Skeletal muscle tissue (tissue), 4 donors: Measurements from ENCODE around the gene PTK7. TPM values are rescaled to one million over a fixed set of nuclear protein-coding genes. Genes with fewer than 3 reads are reported as not detected.
A peak's percentile ranks its signal among the peaks of the same experiment; 100 is the strongest.

Experiments used
- H3K27ac ChIP-seq: one replicate; pipeline ENCODE4 v1.7.0; 2013; ENCODE audit warnings: mild to moderate bottlenecking, low read depth, low read length, inconsistent platforms
- H3K27me3 ChIP-seq, 3 donors: one replicate each; pipeline ENCODE4 v1.7.0; 2013; ENCODE audit warnings: low read length in 3 of 3; ENCODE audit not compliant: control insufficient read depth in 3 of 3, insufficient read depth in 3 of 3
- H3K36me3 ChIP-seq, 3 donors: one replicate each; pipeline ENCODE4 v1.7.0; 2013; ENCODE audit warnings: low read length in 3 of 3; ENCODE audit not compliant: control insufficient read depth in 3 of 3, insufficient read depth in 3 of 3
- H3K4me1 ChIP-seq, 3 donors: one replicate each; pipeline ENCODE4 v1.7.0; 2013; ENCODE audit warnings: low read length in 3 of 3, mild to moderate bottlenecking in 3 of 3; ENCODE audit not compliant: control insufficient read depth in 3 of 3, insufficient read depth in 3 of 3
- H3K4me3 ChIP-seq, 3 donors: one replicate each; pipeline ENCODE4 v1.7.0; 2013; ENCODE audit warnings: low read length in 3 of 3
- H3K9ac ChIP-seq, 3 donors: one replicate each; pipeline ENCODE4 v1.7.0; 2013; ENCODE audit warnings: low read length in 3 of 3, mild to moderate bottlenecking in 3 of 3, moderate library complexity in 2 of 3, low read depth in 1 of 3
- H3K9me3 ChIP-seq, 3 donors: one replicate each; pipeline ENCODE4 v1.7.0; 2013; ENCODE audit warnings: low read length in 3 of 3; ENCODE audit not compliant: control insufficient read depth in 3 of 3
- total RNA-seq: library from RNA; depleted of rRNA; stranded (reverse); fragments of >200 nt; gene quantifications from one replicate; pipeline ENCODE4 v1.2.3, GENCODE V29; 2014
- donor health status: Osteomylitis.

The PTK7 gene
- 50.1 TPM for total RNA-seq

- Histone ChIP-seq H3K36me3 (peaks cover 24 to 30% (median 25%) of the 10 kb centered on the region in 3 donors), H3K9me3 (no peaks in the 10 kb centered on the region), H3K9ac (peak within 1 kb of the TSS in 2 of 3 donors; percentile 33 to 54), H3K27me3 (peaks cover 0 to 23% (median 14%) of the 10 kb centered on the region in 3 donors), H3K4me1 (peaks cover 4 to 11% (median 11%) of the 10 kb centered on the region in 3 donors), H3K27ac (no peak within 1 kb of the TSS), H3K4me3 (peak within 1 kb of the TSS; percentile 49 to 56 (median 51))
These were observed at the start of gene PTK7 for GRCh38 chr6:43075670-43076463. Gene PTK7 (plus strand): TSS chr6:43076314. CDS start chr6:43076489, 175 bp downstream.

- H3K36me3 ChIP-seq, result peaks cover 49% of the 10 kb centered on the region in 3 donors
- no peak overlapping the region for H3K9ac ChIP-seq
- H3K4me1 ChIP-seq, result peaks cover 26 to 40% (median 27%) of the 10 kb centered on the region in 3 donors
- no peaks in the 10 kb centered on the region for H3K9me3 ChIP-seq
- no peak overlapping the region for H3K4me3 ChIP-seq
- H3K27ac ChIP-seq, result peak overlapping the region; percentile 36
- H3K27me3 ChIP-seq, result no peaks in the 10 kb centered on the region
These were observed 49.7 kb upstream of the PTK7 start for GRCh38 chr6:43026365-43026764.

GRCh38 chr6:43029120-43029519 is 47.0 kb upstream of the PTK7 start:
- peaks cover 56 to 60% (median 57%) of the 10 kb centered on the region in 3 donors for H3K36me3 ChIP-seq
- no peak overlapping the region for H3K27ac ChIP-seq
- H3K9ac ChIP-seq, result peak overlapping the region in 2 of 3 donors; percentile 28 to 45
- no peaks in the 10 kb centered on the region for H3K9me3 ChIP-seq
- no peaks in the 10 kb centered on the region for H3K27me3 ChIP-seq
- peaks cover 18 to 37% (median 24%) of the 10 kb centered on the region in 3 donors for H3K4me1 ChIP-seq
- no peak overlapping the region for H3K4me3 ChIP-seq

GRCh38 chr6:43032326-43032725 is 43.8 kb upstream of the PTK7 start:
- H3K36me3 ChIP-seq, result peaks cover 36 to 46% (median 39%) of the 10 kb centered on the region in 3 donors
- H3K4me1 ChIP-seq, result peaks cover 23 to 31% (median 28%) of the 10 kb centered on the region in 3 donors

GRCh38 chr6:43033496-43034189 is 42.5 kb upstream of the PTK7 start:
- Histone ChIP-seq H3K9me3 (no peaks in the 10 kb centered on the region), H3K27ac (no peak overlapping the region), H3K27me3 (no peaks in the 10 kb centered on the region), H3K4me1 (peaks cover 32 to 33% (median 33%) of the 10 kb centered on the region in 3 donors), H3K9ac (peak overlapping the region in 1 of 3 donors; percentile 62), H3K36me3 (peaks cover 34 to 49% (median 46%) of the 10 kb centered on the region in 3 donors), H3K4me3 (no peak overlapping the region)

More at GRCh38 chr6:43032326-43032725, 43.8 kb upstream of the PTK7 start:
- Histone ChIP-seq H3K27ac (no peak overlapping the region), H3K27me3 (no peaks in the 10 kb centered on the region), H3K9ac (no peak overlapping the region), H3K4me3 (no peak overlapping the region), H3K9me3 (no peaks in the 10 kb centered on the region)

GRCh38 chr6:43034190-43034525 is 42.0 kb upstream of the PTK7 start:
- Histone ChIP-seq H3K9me3 (no peaks in the 10 kb centered on the region), H3K27me3 (no peaks in the 10 kb centered on the region), H3K4me1 (peaks cover 33 to 37% (median 36%) of the 10 kb centered on the region in 3 donors), H3K27ac (no peak overlapping the region), H3K4me3 (no peak overlapping the region), H3K36me3 (peaks cover 32 to 49% (median 44%) of the 10 kb centered on the region in 3 donors), H3K9ac (peak overlapping the region in 1 of 3 donors; percentile 62)

- peaks cover 24 to 46% (median 43%) of the 10 kb centered on the region in 3 donors for H3K36me3 ChIP-seq
- H3K4me3 ChIP-seq, result peak overlapping the region in 2 of 3 donors; percentile 41 to 52
- peak overlapping the region; percentile 15 to 81 (median 62) for H3K9ac ChIP-seq
- H3K4me1 ChIP-seq, result peaks cover 30 to 40% (median 33%) of the 10 kb centered on the region in 3 donors
- H3K27me3 ChIP-seq, result no peaks in the 10 kb centered on the region
- no peaks in the 10 kb centered on the region for H3K9me3 ChIP-seq
- H3K27ac ChIP-seq, result peak overlapping the region; percentile 89
These were observed 40.5 kb upstream of the PTK7 start for GRCh38 chr6:43035495-43036194.

- Histone ChIP-seq H3K27me3 (no peaks in the 10 kb centered on the region), H3K9me3 (no peaks in the 10 kb centered on the region), H3K9ac (peak overlapping the region in 1 of 3 donors; percentile 50), H3K27ac (peak overlapping the region; percentile 56), H3K4me3 (peak overlapping the region in 1 of 3 donors; percentile 13), H3K4me1 (peaks cover 30 to 40% (median 33%) of the 10 kb centered on the region in 3 donors), H3K36me3 (peaks cover 27 to 49% (median 47%) of the 10 kb centered on the region in 3 donors)
These were observed 39.4 kb upstream of the PTK7 start for GRCh38 chr6:43036712-43037111.

GRCh38 chr6:43037197-43037596 is 38.9 kb upstream of the PTK7 start:
- H3K27ac ChIP-seq, result peak overlapping the region; percentile 56

More at GRCh38 chr6:43037197-43037596, 38.9 kb upstream of the PTK7 start:
- Histone ChIP-seq H3K9me3 (no peaks in the 10 kb centered on the region), H3K4me3 (no peak overlapping the region), H3K9ac (peak overlapping the region in 1 of 3 donors; percentile 50), H3K36me3 (peaks cover 27 to 48% (median 46%) of the 10 kb centered on the region in 3 donors), H3K27me3 (no peaks in the 10 kb centered on the region), H3K4me1 (peaks cover 30 to 40% (median 33%) of the 10 kb centered on the region in 3 donors)
